ENCODE measurements around the gene GKN2.
A peak's percentile ranks its signal among the peaks of the same experiment; 100 is the strongest.
"Not testable (repeated sequence)": the region's sequence is repeated elsewhere in the genome, so short reads cannot be mapped to it uniquely, and the experiment has no call there.

Gene GKN2

GRCh38 chr2:68959001-68959400 is 6.3 kb upstream of the GKN2 start:
- no peak for DNase-seq

DNA sequence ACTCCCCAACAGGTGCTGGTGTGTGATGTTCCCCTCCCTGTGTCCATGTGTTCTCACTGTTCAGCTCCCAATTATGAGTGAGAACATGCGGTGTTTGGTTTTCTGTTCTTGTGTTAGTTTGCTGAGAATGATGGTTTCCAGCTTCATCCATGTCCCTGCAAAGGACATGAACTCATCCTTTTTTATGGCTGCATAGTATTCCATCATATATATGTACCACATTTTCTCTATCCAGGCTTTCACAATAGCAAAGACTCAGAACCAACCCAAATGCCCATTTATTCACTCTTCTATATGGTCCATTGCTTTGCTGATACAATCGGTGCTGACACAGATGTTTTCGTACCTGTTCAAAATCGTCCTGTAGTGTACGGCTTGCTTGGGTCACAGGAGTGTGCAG is 2.7 kb upstream of the GKN2 start:
- not testable (repeated sequence) for DNase-seq

- no peak for DNase-seq
These were observed 794 bp downstream of the GKN2 start for GRCh38 chr2:68951899-68952298.

GRCh38 chr2:68948710-68949109 is 4.0 kb downstream of the GKN2 start:
- DNase-seq, result no peak

DNA sequence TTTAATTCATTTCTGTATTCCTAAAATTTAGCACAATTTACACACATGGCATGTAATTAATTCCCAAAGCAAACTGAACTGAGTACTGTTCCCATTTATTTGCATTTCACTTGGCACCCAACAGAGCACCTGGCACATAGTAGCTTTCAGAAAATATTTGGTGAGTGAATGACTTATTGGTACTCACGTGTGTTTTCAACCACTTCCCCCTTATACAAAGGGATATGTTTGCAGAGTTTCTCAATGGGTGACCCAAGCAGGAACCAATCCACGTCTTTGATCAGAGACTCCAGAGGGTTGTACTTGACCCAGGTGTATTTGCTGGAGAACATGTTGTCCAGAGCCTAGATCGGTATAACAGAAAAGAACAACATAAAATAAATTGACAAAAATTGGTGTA is 6.6 kb downstream of the GKN2 start:
- DNase-seq, result no peak

- peak in 8 of 14 donors; percentile 16 to 48 (median 27) for DNase-seq
These were observed 8.8 kb downstream of the GKN2 start for GRCh38 chr2:68943581-68944568.

GRCh38 chr2:68942827-68943226 is 9.9 kb downstream of the GKN2 start:
- DNase-seq, result no peak

DNA sequence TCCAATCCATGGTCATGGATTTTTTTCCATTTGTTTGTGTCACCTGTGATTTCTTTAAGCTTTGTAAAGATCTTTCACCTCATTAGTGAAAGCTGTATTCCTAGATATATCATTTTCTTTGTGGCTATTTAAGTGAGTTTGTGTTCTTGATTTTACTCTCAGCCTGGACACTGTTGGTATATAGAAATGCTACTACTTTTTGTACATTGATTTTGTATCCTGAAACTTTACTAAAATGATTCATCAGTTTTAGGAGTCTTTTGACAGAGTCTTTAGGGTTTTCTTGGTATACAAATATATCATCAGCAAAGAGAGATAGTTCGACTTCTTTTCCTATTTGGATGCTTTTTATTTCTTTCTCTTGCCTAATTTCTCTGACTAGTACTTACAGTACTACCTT is 12.3 kb downstream of the GKN2 start:
- no peak for DNase-seq

- DNase-seq, result no peak
These were observed 12.7 kb downstream of the GKN2 start for GRCh38 chr2:68939962-68940361.

- DNase-seq, result no peak
These were observed 13.8 kb downstream of the GKN2 start for GRCh38 chr2:68938938-68939337.

- no peak for DNase-seq
These were observed 15.2 kb downstream of the GKN2 start for GRCh38 chr2:68937346-68938055.

DNA sequence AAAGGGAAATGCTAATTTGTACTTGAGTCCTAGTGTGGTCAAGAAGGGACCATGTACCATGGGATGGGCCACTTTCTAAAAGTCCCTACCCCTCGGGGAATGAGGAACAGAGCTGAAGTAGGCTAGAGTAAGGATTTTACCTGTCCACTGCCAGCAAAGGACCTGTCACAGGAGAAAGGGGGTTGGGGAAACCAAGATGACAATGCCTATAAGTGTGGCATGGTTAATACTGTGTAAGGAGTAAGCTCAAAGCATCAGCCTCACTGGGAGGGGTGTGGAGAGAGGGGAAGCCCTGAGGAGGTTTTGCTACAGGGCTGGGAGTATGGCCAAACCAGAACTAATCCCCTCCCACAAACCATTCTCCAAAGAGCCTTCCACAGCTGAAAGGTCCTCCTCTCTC is 15.8 kb downstream of the GKN2 start:
- no peak for DNase-seq

GRCh38 chr2:68936427-68936826 is 16.3 kb downstream of the GKN2 start:
- no peak for DNase-seq

- DNase-seq, result no peak
These were observed 17.2 kb downstream of the GKN2 start for GRCh38 chr2:68935471-68935870.

DNA sequence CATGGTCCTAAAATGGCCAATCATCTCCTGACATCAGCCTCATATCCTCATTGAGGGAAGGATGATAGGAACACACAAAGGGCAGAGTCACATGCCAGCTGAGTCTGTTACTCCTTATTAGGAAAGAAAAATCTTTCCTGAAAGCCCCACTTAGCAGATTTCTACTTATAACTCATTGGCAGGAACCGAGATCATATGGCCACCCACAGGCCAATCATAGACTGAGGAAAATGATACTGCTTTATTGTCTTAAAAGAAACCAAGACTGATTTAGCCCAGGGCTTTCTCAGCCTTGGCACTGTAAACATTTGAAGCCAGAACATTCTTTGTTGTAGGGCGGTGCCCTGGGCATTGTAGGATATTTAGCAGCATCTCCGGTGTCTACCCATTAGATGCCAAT is 18.7 kb downstream of the GKN2 start:
- DNase-seq, result no peak

GRCh38 chr2:68932402-68932801 is 20.3 kb downstream of the GKN2 start:
- no peak for DNase-seq

- DNase-seq, result no peak
These were observed 20.9 kb downstream of the GKN2 start for GRCh38 chr2:68931799-68932198.

- no peak for DNase-seq
These were observed 21.5 kb downstream of the GKN2 start for GRCh38 chr2:68931149-68931711.

DNA sequence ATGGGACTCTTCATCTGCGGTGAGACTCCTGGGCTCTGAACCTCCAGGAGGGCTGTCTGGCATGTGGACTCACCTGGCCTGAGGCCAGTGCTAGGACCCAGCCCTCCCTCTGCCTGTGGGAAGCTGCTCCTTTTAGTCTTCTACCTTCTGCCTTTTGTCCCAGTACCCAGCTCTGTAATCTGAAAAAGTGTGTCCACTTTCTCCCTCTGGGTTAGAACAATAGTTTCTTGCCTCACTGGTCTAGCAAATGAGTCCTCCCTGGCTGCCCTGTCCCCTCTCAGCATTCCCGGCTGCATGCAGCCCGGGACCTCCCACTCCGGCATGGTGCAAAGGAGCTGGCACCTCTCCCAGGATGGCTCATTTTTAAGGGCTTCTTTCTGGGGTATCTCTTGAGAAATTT is 25.9 kb downstream of the GKN2 start:
- no peak for DNase-seq

GRCh38 chr2:68925295-68925896 is 27.3 kb downstream of the GKN2 start:
- no peak for DNase-seq

GRCh38 chr2:68921646-68922045 is 31.0 kb downstream of the GKN2 start:
- DNase-seq, result no peak

DNA sequence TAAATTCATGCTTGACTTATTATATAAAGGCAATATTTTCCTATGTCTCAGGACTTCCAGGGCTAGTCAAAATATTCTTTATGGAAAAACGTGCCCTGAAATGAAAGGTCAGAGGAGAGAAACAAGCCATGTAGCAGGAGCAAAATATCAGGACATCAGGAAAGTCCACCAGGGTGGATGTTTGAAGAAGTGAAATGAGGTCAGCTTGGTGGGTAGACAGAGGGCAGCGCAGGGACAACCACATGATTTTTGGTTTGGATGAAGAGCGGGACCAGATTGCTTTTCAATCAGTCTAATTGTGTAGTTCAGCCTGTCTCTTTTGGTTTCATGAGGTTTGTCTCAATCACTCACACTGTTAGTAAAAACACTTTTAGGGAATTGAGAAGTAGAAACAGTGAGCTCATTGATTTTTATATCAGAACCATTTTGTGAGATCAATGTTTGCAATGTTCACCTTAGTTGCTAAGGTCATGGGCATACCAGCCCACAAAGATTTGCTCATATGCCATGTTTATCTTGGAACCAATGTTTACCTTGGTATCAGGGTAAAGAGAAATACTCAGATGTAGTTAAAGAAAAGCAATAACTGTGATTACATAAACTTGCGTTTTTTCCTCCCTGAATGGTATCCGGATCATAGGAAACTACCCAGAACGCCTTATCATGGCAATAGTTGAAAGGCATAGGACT is 32.1 kb downstream of the GKN2 start:
- DNase-seq, result no peak

All from C1 segment of cervical spinal cord (tissue), 14 donors.